Activated T-cell treated with anti-CD3 and anti-CD28 coated beads, Interleukin-2, amount 50 U/mL, for 72 hours (primary cell): ENCODE results near the gene ELAVL3. TPM values are rescaled to one million over a fixed set of nuclear protein-coding genes. Genes with fewer than 3 reads are reported as not detected.
A peak's percentile ranks its signal among the peaks of the same experiment; 100 is the strongest.

Source experiments
- ATAC-seq, 2 donors: fragments of 150-1000 bp; cut with Tn5 transposase; replicated peaks in 1 of 2; 2 replicates each; pipeline ENCODE4 v1.10.0; 2021; ENCODE audit warnings: moderate library complexity in 2 of 2, mild to moderate bottlenecking in 1 of 2
- DNase-seq, 2 donors: peaks; one replicate each; pipeline ENCODE4 v3.0.0; 2021 to 2022; ENCODE audit warnings: mixed read lengths in 1 of 2
- H3K27ac Mint-ChIP-seq: one replicate; pipeline ENCODE4 v1.8.0; 2022; ENCODE audit warnings: mild to moderate bottlenecking, moderate library complexity, mixed read lengths
- H3K27me3 Mint-ChIP-seq: one replicate; pipeline ENCODE4 v1.8.0; 2022; ENCODE audit warnings: low read depth, mixed read lengths
- H3K36me3 Mint-ChIP-seq, 2 donors: one replicate each; pipeline ENCODE4 v1.8.0; 2022; ENCODE audit warnings: mixed read lengths in 2 of 2, mild to moderate bottlenecking in 1 of 2; ENCODE audit not compliant: insufficient read depth in 2 of 2
- H3K4me1 Mint-ChIP-seq: one replicate; pipeline ENCODE4 v1.8.0; 2022; ENCODE audit warnings: low read depth, mixed read lengths
- H3K4me3 Mint-ChIP-seq, 2 donors: one replicate each; pipeline ENCODE4 v1.8.0; 2022; ENCODE audit warnings: mild to moderate bottlenecking in 2 of 2, mixed read lengths in 2 of 2, moderate library complexity in 2 of 2
- H3K9me3 Mint-ChIP-seq, 2 donors: one replicate each; pipeline ENCODE4 v1.8.0; 2022; ENCODE audit warnings: mixed read lengths in 2 of 2
- total RNA-seq, 2 donors: library from RNA; stranded (reverse); gene quantifications; one replicate each; pipeline ENCODE4 v1.2.3, GENCODE V29; 2022

Gene ELAVL3
- total RNA-seq, 2 donors from 2014 or later = 0.48 TPM; not detected in 1

DNA sequence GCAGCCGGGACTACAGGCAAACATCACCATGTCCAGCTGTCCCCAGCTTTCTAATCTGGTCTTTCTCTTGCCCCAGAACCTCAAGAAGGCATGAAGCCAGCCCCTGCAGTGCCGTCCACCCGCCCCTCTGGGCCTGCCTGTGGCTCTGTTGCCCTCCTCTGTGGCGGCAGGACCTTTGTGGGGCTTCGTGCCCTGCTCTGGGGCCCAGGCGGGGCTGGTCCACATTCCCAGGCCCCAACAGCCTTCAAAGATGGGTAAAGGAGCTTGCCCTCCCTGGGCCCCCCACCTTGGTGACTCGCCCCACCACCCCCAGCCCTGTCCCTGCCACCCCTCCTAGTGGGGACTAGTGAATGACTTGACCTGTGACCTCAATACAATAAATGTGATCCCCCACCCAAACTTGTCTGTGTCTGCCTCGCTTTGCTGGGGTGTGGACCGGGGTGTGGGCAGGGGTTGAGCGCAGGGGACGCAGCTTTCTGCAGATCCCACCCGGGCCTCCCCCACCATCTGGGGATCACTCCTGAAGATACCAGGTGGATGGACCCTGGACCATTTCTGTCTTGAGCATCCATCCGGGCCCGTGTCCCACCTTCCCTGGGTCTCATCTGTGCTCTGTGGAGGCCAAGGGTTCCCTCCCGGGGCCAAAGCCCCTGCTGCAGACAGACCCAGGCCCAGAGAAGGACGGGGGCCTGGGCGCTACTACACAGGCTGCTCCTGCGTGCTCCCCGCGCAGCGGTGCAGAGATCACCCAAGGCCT, 30.1 kb downstream of the ELAVL3 start:
- Mint-ChIP-seq H3K9me3 (no peaks in the 10 kb centered on the region), H3K36me3 (no peaks in the 10 kb centered on the region), H3K4me1 (no peaks in the 10 kb centered on the region), H3K4me3 (no peak overlapping the region), H3K27ac (no peak overlapping the region), H3K27me3 (no peaks in the 10 kb centered on the region)
- ATAC-seq (no peak), DNase-seq (no peak)

GRCh38 chr19:11448923-11449554, 31.8 kb downstream of the ELAVL3 start:
- no peaks in the 10 kb centered on the region for H3K36me3 Mint-ChIP-seq
- no peaks in the 10 kb centered on the region for H3K9me3 Mint-ChIP-seq
- H3K4me3 Mint-ChIP-seq = no peak overlapping the region
- DNase-seq (no peak), ATAC-seq (no peak)
- no peaks in the 10 kb centered on the region for H3K27me3 Mint-ChIP-seq
- H3K4me1 Mint-ChIP-seq = no peaks in the 10 kb centered on the region
- no peak overlapping the region for H3K27ac Mint-ChIP-seq

GRCh38 chr19:11448410-11448809, 32.4 kb downstream of the ELAVL3 start:
- H3K9me3 Mint-ChIP-seq = no peaks in the 10 kb centered on the region
- no peak overlapping the region for H3K27ac Mint-ChIP-seq
- no peaks in the 10 kb centered on the region for H3K36me3 Mint-ChIP-seq
- DNase-seq = no peak
- H3K4me1 Mint-ChIP-seq = no peaks in the 10 kb centered on the region
- no peak for ATAC-seq
- H3K4me3 Mint-ChIP-seq = no peak overlapping the region
- no peaks in the 10 kb centered on the region for H3K27me3 Mint-ChIP-seq

- H3K4me1 Mint-ChIP-seq = no peaks in the 10 kb centered on the region
- no peak overlapping the region for H3K4me3 Mint-ChIP-seq
- no peaks in the 10 kb centered on the region for H3K27me3 Mint-ChIP-seq
- H3K27ac Mint-ChIP-seq = no peak overlapping the region
- ATAC-seq (no peak), DNase-seq (no peak)
- no peaks in the 10 kb centered on the region for H3K36me3 Mint-ChIP-seq
- no peaks in the 10 kb centered on the region for H3K9me3 Mint-ChIP-seq
Observed at GRCh38 chr19:11447347-11448262, 33.2 kb downstream of the ELAVL3 start.

- H3K9me3 Mint-ChIP-seq = no peaks in the 10 kb centered on the region
- DNase-seq (peak; percentile 62 to 73), ATAC-seq (peak; percentile 66 to 75)
- H3K4me1 Mint-ChIP-seq = peaks cover 4% of the 10 kb centered on the region
- peaks cover 0 to 4% of the 10 kb centered on the region in 2 donors for H3K36me3 Mint-ChIP-seq
- H3K4me3 Mint-ChIP-seq = no peak overlapping the region
- H3K27ac Mint-ChIP-seq = no peak overlapping the region
- H3K27me3 Mint-ChIP-seq = no peaks in the 10 kb centered on the region
Observed at GRCh38 chr19:11446652-11447301, 34.1 kb downstream of the ELAVL3 start.

GRCh38 chr19:11446271-11446651, 34.6 kb downstream of the ELAVL3 start:
- Mint-ChIP-seq H3K27me3 (no peaks in the 10 kb centered on the region), H3K9me3 (no peaks in the 10 kb centered on the region), H3K4me3 (no peak overlapping the region), H3K4me1 (peaks cover 4% of the 10 kb centered on the region), H3K27ac (no peak overlapping the region), H3K36me3 (peaks cover 0 to 6% of the 10 kb centered on the region in 2 donors)
- no peak for DNase-seq
- no peak for ATAC-seq

DNA sequence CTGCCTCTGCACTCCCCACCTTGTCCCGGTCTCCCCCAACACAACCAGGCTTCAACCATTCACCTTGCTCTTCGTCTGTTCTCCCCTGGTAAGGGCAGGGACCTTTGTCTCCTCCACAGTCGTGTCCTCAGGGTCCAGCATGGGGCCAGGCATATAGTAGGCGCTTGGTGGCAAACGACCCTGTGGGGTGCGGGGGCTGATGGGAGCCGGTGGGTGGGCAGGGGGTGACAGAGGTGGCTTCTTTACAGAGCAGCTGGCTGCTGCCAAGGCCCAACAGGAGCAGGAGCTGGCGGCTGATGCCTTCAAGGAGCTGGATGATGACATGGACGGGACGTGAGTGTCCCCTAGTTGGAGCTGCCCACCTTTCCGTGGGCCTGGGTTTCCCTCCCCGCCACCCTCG, 35.7 kb downstream of the ELAVL3 start:
- Mint-ChIP-seq H3K9me3 (no peaks in the 10 kb centered on the region), H3K4me1 (peaks cover 4% of the 10 kb centered on the region), H3K27ac (no peak overlapping the region), H3K4me3 (no peak overlapping the region), H3K27me3 (no peaks in the 10 kb centered on the region), H3K36me3 (peaks cover 0 to 7% of the 10 kb centered on the region in 2 donors)
- DNase-seq (no peak), ATAC-seq (no peak)

- H3K27me3 Mint-ChIP-seq = no peaks in the 10 kb centered on the region
- peaks cover 0 to 7% of the 10 kb centered on the region in 2 donors for H3K36me3 Mint-ChIP-seq
- no peak overlapping the region for H3K4me3 Mint-ChIP-seq
- ATAC-seq (no peak), DNase-seq (no peak)
- H3K9me3 Mint-ChIP-seq = no peaks in the 10 kb centered on the region
- H3K27ac Mint-ChIP-seq = no peak overlapping the region
- H3K4me1 Mint-ChIP-seq = peaks cover 4% of the 10 kb centered on the region
Observed at GRCh38 chr19:11444059-11444458, 36.8 kb downstream of the ELAVL3 start.

- Mint-ChIP-seq H3K27ac (no peak overlapping the region), H3K4me1 (peaks cover 35% of the 10 kb centered on the region), H3K4me3 (peak overlapping the region; percentile 58 to 72), H3K9me3 (no peaks in the 10 kb centered on the region), H3K36me3 (peaks cover 11 to 13% of the 10 kb centered on the region in 2 donors), H3K27me3 (no peaks in the 10 kb centered on the region)
- ATAC-seq (no peak), DNase-seq (no peak)
Observed at GRCh38 chr19:11437955-11438354, 42.9 kb downstream of the ELAVL3 start.

DNA sequence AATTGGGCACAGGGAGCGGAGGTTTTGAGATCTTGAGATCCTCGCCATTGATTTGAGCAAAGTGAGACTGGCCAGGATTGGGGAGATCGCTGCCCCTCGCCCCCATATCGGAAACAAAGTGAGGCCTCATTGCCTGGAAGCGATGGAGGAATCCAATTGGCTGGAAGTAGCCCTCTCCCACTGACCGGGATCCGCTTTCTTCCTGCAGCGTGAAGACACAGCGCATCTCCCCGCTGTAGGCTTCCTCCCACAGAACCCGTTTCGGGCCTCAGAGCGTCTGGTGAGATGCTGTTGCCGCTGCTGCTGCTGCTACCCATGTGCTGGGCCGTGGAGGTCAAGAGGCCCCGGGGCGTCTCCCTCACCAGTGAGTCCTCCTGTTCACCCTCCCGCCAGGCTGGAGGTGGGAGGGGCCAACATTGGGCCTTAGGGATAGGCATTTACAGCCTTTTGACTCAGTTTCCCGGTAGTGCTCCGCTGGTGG, 45.0 kb downstream of the ELAVL3 start:
- Mint-ChIP-seq H3K4me1 (peaks cover 31% of the 10 kb centered on the region), H3K4me3 (peak overlapping the region; percentile 99 to 100), H3K9me3 (no peaks in the 10 kb centered on the region), H3K27me3 (no peaks in the 10 kb centered on the region), H3K36me3 (peaks cover 8 to 11% of the 10 kb centered on the region in 2 donors), H3K27ac (peak overlapping the region; percentile 98)
- DNase-seq = no peak
- ATAC-seq = no peak

GRCh38 chr19:11435057-11435832, 45.6 kb downstream of the ELAVL3 start, which contains the start of the genes ODAD3 and PRKCSH:
ODAD3 (minus strand) TSS chr19:11435121; CDS start chr19:11435016, 105 bp downstream.
PRKCSH (plus strand) TSS chr19:11435635; CDS start chr19:11436118, 483 bp downstream.
- DNase-seq = peak; percentile 98 to 99
- ATAC-seq = peak; percentile 94
- H3K4me3 Mint-ChIP-seq = peak within 1 kb of the TSS; percentile 99 to 100
- no peaks in the 10 kb centered on the region for H3K9me3 Mint-ChIP-seq
- H3K36me3 Mint-ChIP-seq = peaks cover 6 to 11% of the 10 kb centered on the region in 2 donors
- H3K4me1 Mint-ChIP-seq = peaks cover 31% of the 10 kb centered on the region
- peak within 1 kb of the TSS; percentile 98 for H3K27ac Mint-ChIP-seq
- no peaks in the 10 kb centered on the region for H3K27me3 Mint-ChIP-seq

GRCh38 chr19:11434703-11435056, 46.2 kb downstream of the ELAVL3 start:
- Mint-ChIP-seq H3K27ac (no peak overlapping the region), H3K27me3 (no peaks in the 10 kb centered on the region), H3K4me1 (peaks cover 31% of the 10 kb centered on the region), H3K9me3 (no peaks in the 10 kb centered on the region), H3K36me3 (peaks cover 6 to 11% of the 10 kb centered on the region in 2 donors), H3K4me3 (peak overlapping the region; percentile 99 to 100)
- peak; percentile 18 to 20 for ATAC-seq
- no peak for DNase-seq
